Lung (tissue), 12 donors: ENCODE measurements around the gene NRG3. TPM values are rescaled to one million over a fixed set of nuclear protein-coding genes. Genes with fewer than 3 reads are reported as not detected.

Source experiments
- ATAC-seq: fragments of 200-7000 bp; cut with Tn5 transposase; one replicate; pipeline ENCODE4 v1.9.1; 2020; ENCODE audit warnings: moderate number of reproducible peaks; ENCODE audit not compliant: insufficient read depth, low FRiP score
- DNase-seq, 3 donors: peaks; one replicate each; pipeline ENCODE4 v3.0.0-alpha.2; 2013 to 2017
- H3K27ac ChIP-seq, 2 donors: one replicate each; pipeline ENCODE4 v1.5.1; 2013; ENCODE audit warnings: mild to moderate bottlenecking in 2 of 2, moderate library complexity in 2 of 2, control low read depth in 1 of 2, inconsistent platforms in 1 of 2, low read depth in 1 of 2, low read length in 1 of 2
- H3K27me3 ChIP-seq, 3 donors: one replicate each; pipeline ENCODE4 v1.5.1; 2013; ENCODE audit warnings: low read length in 2 of 3; ENCODE audit not compliant: control insufficient read depth in 3 of 3, insufficient read depth in 3 of 3
- H3K36me3 ChIP-seq, 4 donors: one replicate each; pipeline ENCODE4 v1.5.1; 2013; ENCODE audit warnings: low read length in 4 of 4, mild to moderate bottlenecking in 1 of 4, moderate library complexity in 1 of 4; ENCODE audit not compliant: control insufficient read depth in 4 of 4, insufficient read depth in 4 of 4
- H3K4me1 ChIP-seq, 5 donors: one replicate each; pipeline ENCODE4 v1.5.1; 2013; ENCODE audit warnings: low read length in 5 of 5, mild to moderate bottlenecking in 2 of 5, moderate library complexity in 1 of 5; ENCODE audit not compliant: control insufficient read depth in 5 of 5, insufficient read depth in 5 of 5
- H3K4me3 ChIP-seq: one replicate; pipeline ENCODE4 v1.5.1; 2013; ENCODE audit warnings: mild to moderate bottlenecking, control low read depth, moderate library complexity
- H3K9ac ChIP-seq, 2 donors: one replicate each; pipeline ENCODE4 v1.5.1; 2013; ENCODE audit warnings: low read length in 2 of 2, control low read depth in 1 of 2; ENCODE audit not compliant: insufficient read depth in 1 of 2
- H3K9me3 ChIP-seq, 4 donors: one replicate each; pipeline ENCODE4 v1.5.1; 2013; ENCODE audit warnings: low read length in 3 of 4, mild to moderate bottlenecking in 1 of 4, moderate library complexity in 1 of 4; ENCODE audit not compliant: control insufficient read depth in 4 of 4, insufficient read depth in 3 of 4
- WGBS, 2 donors: extraction: QIAGEN DNeasy Blood & Tissue Kit; methylation state at CpG; one replicate each; pipeline ENCODE4 v1.1.7; 2013; 5-methylcytosine and 5-hydroxymethylcytosine counted together
- polyA plus RNA-seq, 2 donors: library from polyadenylated mRNA; stranded (reverse); fragments of 200-250 nt; gene quantifications; one replicate each; pipeline ENCODE4 v1.2.1, GENCODE V29; 2013
- total RNA-seq, 2 donors: library from RNA; depleted of rRNA in 1 of 2; stranded (reverse); fragments of >200 nt in 1 of 2; gene quantifications; one replicate each; pipeline ENCODE4 v1.2.1, GENCODE V29; 2014 to 2021
- TF ChIP-seq, protein P1 (sequence below): IDR thresholded peaks from 2 replicates; pipeline ENCODE4 v1.5.1; 2012; ENCODE audit warnings: mild to moderate bottlenecking; ENCODE audit errors: control extremely low read depth, extremely low read depth
- donor health status: control.
- donor health status: control.
- donor health status: Bipolar disorder and iron deficiency.
- donor health status: healthy.
- donor health status: DM: yes; HTN: yes; CAD: no.

NRG3 gene
- total and polyA plus RNA-seq, 4 donors, result 0.49 to 2.0 (median 0.84) TPM

DNA sequence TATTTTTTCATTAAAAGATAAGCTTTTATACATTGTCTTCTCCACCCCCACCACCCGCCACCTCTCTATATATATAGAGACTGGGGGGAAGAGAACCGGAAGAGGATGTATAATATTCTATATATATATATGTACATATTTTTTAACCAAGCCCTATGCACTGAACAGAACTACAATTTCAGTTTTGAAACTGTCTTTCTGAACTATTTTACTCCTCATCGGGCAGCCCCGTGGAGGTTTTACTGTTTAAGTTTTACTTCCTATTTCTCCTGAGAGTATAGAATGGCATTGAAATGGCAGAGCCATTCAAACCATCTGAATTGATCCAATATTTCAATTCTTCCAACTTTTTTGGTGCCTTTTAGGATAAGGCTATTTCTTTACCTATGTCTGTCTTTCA lies 1047.1 kb downstream of the NRG3 start:
- H3K9me3 ChIP-seq, result no peaks in the 10 kb centered on the region
- no peak for ATAC-seq
- H3K4me3 ChIP-seq, result no peak overlapping the region
- H3K9ac ChIP-seq, result no peak overlapping the region
- no peaks in the 10 kb centered on the region for H3K27me3 ChIP-seq
- WGBS, 2 donors, result 87 to 93% methylated on average over 4 of the region's 4 CpGs
- no peak for DNase-seq
- TF ChIP-seq, protein P1, sequence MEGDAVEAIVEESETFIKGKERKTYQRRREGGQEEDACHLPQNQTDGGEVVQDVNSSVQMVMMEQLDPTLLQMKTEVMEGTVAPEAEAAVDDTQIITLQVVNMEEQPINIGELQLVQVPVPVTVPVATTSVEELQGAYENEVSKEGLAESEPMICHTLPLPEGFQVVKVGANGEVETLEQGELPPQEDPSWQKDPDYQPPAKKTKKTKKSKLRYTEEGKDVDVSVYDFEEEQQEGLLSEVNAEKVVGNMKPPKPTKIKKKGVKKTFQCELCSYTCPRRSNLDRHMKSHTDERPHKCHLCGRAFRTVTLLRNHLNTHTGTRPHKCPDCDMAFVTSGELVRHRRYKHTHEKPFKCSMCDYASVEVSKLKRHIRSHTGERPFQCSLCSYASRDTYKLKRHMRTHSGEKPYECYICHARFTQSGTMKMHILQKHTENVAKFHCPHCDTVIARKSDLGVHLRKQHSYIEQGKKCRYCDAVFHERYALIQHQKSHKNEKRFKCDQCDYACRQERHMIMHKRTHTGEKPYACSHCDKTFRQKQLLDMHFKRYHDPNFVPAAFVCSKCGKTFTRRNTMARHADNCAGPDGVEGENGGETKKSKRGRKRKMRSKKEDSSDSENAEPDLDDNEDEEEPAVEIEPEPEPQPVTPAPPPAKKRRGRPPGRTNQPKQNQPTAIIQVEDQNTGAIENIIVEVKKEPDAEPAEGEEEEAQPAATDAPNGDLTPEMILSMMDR, result no peak
- H3K36me3 ChIP-seq, result no peaks in the 10 kb centered on the region
- peaks cover 0 to 6% (median 0%) of the 10 kb centered on the region in 5 donors for H3K4me1 ChIP-seq
- H3K27ac ChIP-seq, result no peak overlapping the region

DNA sequence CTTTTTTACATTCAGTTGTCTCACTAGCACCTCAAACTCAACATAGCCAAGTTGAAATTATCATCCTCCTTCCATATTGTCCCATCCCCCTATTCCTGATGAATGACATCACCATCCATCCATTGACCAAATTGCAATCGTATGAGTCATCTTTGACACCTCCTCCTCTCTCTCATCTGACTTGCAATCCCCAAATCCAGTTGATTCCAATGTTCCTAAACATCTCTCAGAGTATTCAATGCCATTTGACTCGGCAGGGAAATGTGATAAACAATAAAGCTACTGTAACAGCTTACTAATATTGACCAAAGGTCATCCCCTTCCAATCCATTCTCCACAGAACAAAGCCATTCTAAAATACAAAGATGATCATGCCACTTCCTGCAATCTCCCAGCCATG lies 1047.8 kb downstream of the NRG3 start:
- TF ChIP-seq, protein P1, result no peak
- H3K4me3 ChIP-seq, result no peak overlapping the region
- ATAC-seq, result no peak
- no peak for DNase-seq
- H3K36me3 ChIP-seq, result no peaks in the 10 kb centered on the region
- peaks cover 0 to 6% (median 0%) of the 10 kb centered on the region in 5 donors for H3K4me1 ChIP-seq
- H3K9me3 ChIP-seq, result no peaks in the 10 kb centered on the region
- no peak overlapping the region for H3K27ac ChIP-seq
- H3K27me3 ChIP-seq, result no peaks in the 10 kb centered on the region
- H3K9ac ChIP-seq, result no peak overlapping the region
- 69 to 84% methylated on average over 2 of the region's 2 CpGs for whole genome bisulfite sequencing, 2 donors

DNA sequence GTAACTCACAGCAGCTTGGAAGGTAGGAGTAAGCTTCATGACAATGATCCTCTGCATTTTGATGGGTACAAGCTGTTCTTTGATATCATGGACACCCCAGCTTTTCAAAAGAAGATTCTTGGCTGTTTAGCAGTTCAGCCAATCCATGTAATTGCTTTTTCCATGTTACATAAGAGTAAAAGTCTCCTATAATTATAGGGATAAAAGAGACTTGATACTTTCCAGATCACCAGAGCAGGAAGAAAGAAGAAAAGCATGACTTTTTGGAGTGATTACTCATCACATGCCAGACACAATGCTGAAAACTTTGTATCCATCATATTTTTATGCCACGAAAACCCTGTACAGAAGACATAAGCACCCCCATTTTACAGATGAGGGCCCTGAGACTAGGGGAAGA lies 1049.7 kb downstream of the NRG3 start:
- TF ChIP-seq, protein P1, result no peak
- Histone ChIP-seq H3K9ac (no peak overlapping the region), H3K4me3 (no peak overlapping the region), H3K9me3 (no peaks in the 10 kb centered on the region), H3K36me3 (no peaks in the 10 kb centered on the region), H3K27me3 (no peaks in the 10 kb centered on the region), H3K27ac (no peak overlapping the region), H3K4me1 (no peaks in the 10 kb centered on the region)
- no peak for DNase-seq
- no peak for ATAC-seq
- WGBS, 2 donors, result 90% methylated on average over 1 of the region's 1 CpG

DNA sequence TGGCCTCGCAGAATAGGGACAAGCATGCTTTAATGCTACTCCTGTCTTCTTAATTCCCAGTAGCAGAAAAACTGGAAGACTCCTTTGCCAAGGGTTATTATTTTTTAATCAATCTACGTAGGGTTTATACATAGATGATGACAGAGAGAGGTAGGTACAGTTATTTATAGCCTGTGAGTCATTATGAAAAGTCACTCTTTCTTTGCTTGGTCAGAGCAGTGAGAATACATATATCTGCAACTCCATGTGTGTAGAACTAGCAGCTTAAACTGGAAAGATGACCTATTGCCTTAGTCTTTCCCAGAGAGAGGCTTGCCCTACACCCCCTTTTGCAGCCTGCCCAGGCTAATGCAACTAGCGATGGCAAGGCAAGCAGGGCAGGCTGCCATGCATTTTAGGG lies 1050.6 kb downstream of the NRG3 start:
- Histone ChIP-seq H3K27me3 (no peaks in the 10 kb centered on the region), H3K36me3 (no peaks in the 10 kb centered on the region), H3K9ac (no peak overlapping the region), H3K4me1 (no peaks in the 10 kb centered on the region), H3K9me3 (no peaks in the 10 kb centered on the region), H3K4me3 (no peak overlapping the region), H3K27ac (no peak overlapping the region)
- ATAC-seq (no peak), DNase-seq (no peak)
- TF ChIP-seq, protein P1, result no peak
- WGBS, 2 donors, result 84% methylated on average over 3 of the region's 3 CpGs
